T-helper 2 cell treated with Interferon-gamma antibody and Interleukin-4, amounts not matched to agents 5 μg/mL and 100 μg/mL, for 36 hours (primary cell): Measurements from ENCODE around the gene HSPA12A.

Source experiments
- DNase-seq: peaks from one replicate; pipeline ENCODE4 v3.0.0; 2021; ENCODE audit warnings: low spot score
- H3K27ac Mint-ChIP-seq: one replicate; pipeline ENCODE4 v1.8.0; 2021; ENCODE audit warnings: mild to moderate bottlenecking, mixed read lengths
- H3K27me3 Mint-ChIP-seq: one replicate; pipeline ENCODE4 v1.8.0; 2021; ENCODE audit warnings: low read depth, mixed read lengths
- H3K36me3 Mint-ChIP-seq: one replicate; pipeline ENCODE4 v1.8.0; 2021; ENCODE audit warnings: low read depth, mixed read lengths
- H3K4me1 Mint-ChIP-seq: one replicate; pipeline ENCODE4 v1.8.0; 2021; ENCODE audit warnings: low read depth, mixed read lengths
- H3K4me3 Mint-ChIP-seq: one replicate; pipeline ENCODE4 v1.8.0; 2022; ENCODE audit warnings: mild to moderate bottlenecking, moderate library complexity, mixed read lengths
- H3K9me3 Mint-ChIP-seq: one replicate; pipeline ENCODE4 v1.8.0; 2021; ENCODE audit warnings: mixed read lengths

Gene HSPA12A

GRCh38 chr10:116775488-116776400 lies 33.4 kb upstream of the HSPA12A start:
- Mint-ChIP-seq H3K27me3 (no peaks in the 10 kb centered on the region), H3K4me3 (no peak overlapping the region), H3K9me3 (no peaks in the 10 kb centered on the region), H3K36me3 (no peaks in the 10 kb centered on the region), H3K4me1 (no peaks in the 10 kb centered on the region), H3K27ac (no peak overlapping the region)
- DNase-seq, result no peak

- DNase-seq, result no peak
- no peaks in the 10 kb centered on the region for H3K9me3 Mint-ChIP-seq
- no peak overlapping the region for H3K4me3 Mint-ChIP-seq
- H3K36me3 Mint-ChIP-seq, result no peaks in the 10 kb centered on the region
- no peaks in the 10 kb centered on the region for H3K4me1 Mint-ChIP-seq
- H3K27me3 Mint-ChIP-seq, result no peaks in the 10 kb centered on the region
- H3K27ac Mint-ChIP-seq, result no peak overlapping the region
These were observed 32.4 kb upstream of the HSPA12A start for GRCh38 chr10:116774728-116775151.

- Mint-ChIP-seq H3K27ac (no peak overlapping the region), H3K4me1 (no peaks in the 10 kb centered on the region), H3K4me3 (no peak overlapping the region), H3K9me3 (no peaks in the 10 kb centered on the region), H3K36me3 (no peaks in the 10 kb centered on the region), H3K27me3 (no peaks in the 10 kb centered on the region)
- DNase-seq, result no peak
These were observed 30.7 kb upstream of the HSPA12A start for GRCh38 chr10:116772909-116773705.

- H3K4me1 Mint-ChIP-seq, result no peaks in the 10 kb centered on the region
- no peak for DNase-seq
- no peaks in the 10 kb centered on the region for H3K9me3 Mint-ChIP-seq
- H3K27me3 Mint-ChIP-seq, result no peaks in the 10 kb centered on the region
- H3K27ac Mint-ChIP-seq, result no peak overlapping the region
- no peaks in the 10 kb centered on the region for H3K36me3 Mint-ChIP-seq
- H3K4me3 Mint-ChIP-seq, result no peak overlapping the region
These were observed 29.7 kb upstream of the HSPA12A start for GRCh38 chr10:116771959-116772585.

GRCh38 chr10:116771101-116771958 lies 29.0 kb upstream of the HSPA12A start:
- no peak for DNase-seq
- H3K4me3 Mint-ChIP-seq, result no peak overlapping the region
- H3K27ac Mint-ChIP-seq, result no peak overlapping the region
- no peaks in the 10 kb centered on the region for H3K27me3 Mint-ChIP-seq
- H3K9me3 Mint-ChIP-seq, result no peaks in the 10 kb centered on the region
- H3K4me1 Mint-ChIP-seq, result no peaks in the 10 kb centered on the region
- no peaks in the 10 kb centered on the region for H3K36me3 Mint-ChIP-seq

- Mint-ChIP-seq H3K36me3 (no peaks in the 10 kb centered on the region), H3K27ac (no peak overlapping the region), H3K27me3 (peaks cover 5% of the 10 kb centered on the region), H3K9me3 (no peaks in the 10 kb centered on the region), H3K4me3 (no peak overlapping the region), H3K4me1 (no peaks in the 10 kb centered on the region)
- no peak for DNase-seq
These were observed 27.9 kb upstream of the HSPA12A start for GRCh38 chr10:116770281-116770680.

GRCh38 chr10:116769791-116770190 lies 27.4 kb upstream of the HSPA12A start:
- H3K27me3 Mint-ChIP-seq, result peaks cover 7% of the 10 kb centered on the region
- no peak overlapping the region for H3K27ac Mint-ChIP-seq
- no peak overlapping the region for H3K4me3 Mint-ChIP-seq
- H3K9me3 Mint-ChIP-seq, result no peaks in the 10 kb centered on the region
- no peaks in the 10 kb centered on the region for H3K4me1 Mint-ChIP-seq
- DNase-seq, result no peak
- no peaks in the 10 kb centered on the region for H3K36me3 Mint-ChIP-seq

- Mint-ChIP-seq H3K4me1 (no peaks in the 10 kb centered on the region), H3K4me3 (no peak overlapping the region), H3K36me3 (no peaks in the 10 kb centered on the region), H3K9me3 (no peaks in the 10 kb centered on the region), H3K27ac (no peak overlapping the region), H3K27me3 (peaks cover 8% of the 10 kb centered on the region)
- no peak for DNase-seq
These were observed 27.0 kb upstream of the HSPA12A start for GRCh38 chr10:116769368-116769767.

- DNase-seq, result no peak
- no peaks in the 10 kb centered on the region for H3K4me1 Mint-ChIP-seq
- peaks cover 8% of the 10 kb centered on the region for H3K27me3 Mint-ChIP-seq
- no peaks in the 10 kb centered on the region for H3K36me3 Mint-ChIP-seq
- H3K9me3 Mint-ChIP-seq, result no peaks in the 10 kb centered on the region
- H3K27ac Mint-ChIP-seq, result no peak overlapping the region
- no peak overlapping the region for H3K4me3 Mint-ChIP-seq
These were observed 26.4 kb upstream of the HSPA12A start for GRCh38 chr10:116768786-116769185.

GRCh38 chr10:116766837-116767634 lies 24.7 kb upstream of the HSPA12A start:
- no peak overlapping the region for H3K27ac Mint-ChIP-seq
- peaks cover 12% of the 10 kb centered on the region for H3K27me3 Mint-ChIP-seq
- H3K9me3 Mint-ChIP-seq, result no peaks in the 10 kb centered on the region

GRCh38 chr10:116766241-116766827 lies 24.0 kb upstream of the HSPA12A start:
- Mint-ChIP-seq H3K27ac (no peak overlapping the region), H3K27me3 (peaks cover 12% of the 10 kb centered on the region), H3K4me3 (no peak overlapping the region), H3K4me1 (no peaks in the 10 kb centered on the region), H3K9me3 (no peaks in the 10 kb centered on the region), H3K36me3 (no peaks in the 10 kb centered on the region)
- no peak for DNase-seq

More at GRCh38 chr10:116766837-116767634, 24.7 kb upstream of the HSPA12A start:
- DNase-seq, result no peak
- Mint-ChIP-seq H3K4me3 (no peak overlapping the region), H3K36me3 (no peaks in the 10 kb centered on the region), H3K4me1 (no peaks in the 10 kb centered on the region)

GRCh38 chr10:116765648-116766081 lies 23.3 kb upstream of the HSPA12A start:
- no peak overlapping the region for H3K27ac Mint-ChIP-seq
- H3K36me3 Mint-ChIP-seq, result no peaks in the 10 kb centered on the region
- DNase-seq, result no peak
- H3K9me3 Mint-ChIP-seq, result no peaks in the 10 kb centered on the region
- peaks cover 12% of the 10 kb centered on the region for H3K27me3 Mint-ChIP-seq
- no peaks in the 10 kb centered on the region for H3K4me1 Mint-ChIP-seq
- no peak overlapping the region for H3K4me3 Mint-ChIP-seq
